Suprapubic skin (tissue), 4 donors: Measurements from ENCODE around the gene EGF. TPM values are rescaled to one million over a fixed set of nuclear protein-coding genes. Genes with fewer than 3 reads are reported as not detected.

Experiments used
- DNase-seq, 2 donors: peaks; one replicate each; pipeline ENCODE4 v3.0.0-alpha.2; 2019; ENCODE audit warnings: low spot score in 2 of 2
- H3K27ac ChIP-seq: fragments of 200-600 bp; sonication (generic); one replicate; pipeline ENCODE4 v1.5.1; 2019
- H3K27me3 ChIP-seq: fragments of 200-600 bp; sonication (generic); one replicate; pipeline ENCODE4 v1.5.1; 2019
- H3K36me3 ChIP-seq: fragments of 200-600 bp; sonication (generic); one replicate; pipeline ENCODE4 v1.5.1; 2019
- H3K4me1 ChIP-seq: fragments of 200-600 bp; sonication (generic); one replicate; pipeline ENCODE4 v1.5.1; 2019
- H3K4me3 ChIP-seq: fragments of 200-600 bp; sonication (generic); one replicate; pipeline ENCODE4 v1.5.1; 2019; ENCODE audit warnings: mild to moderate bottlenecking
- H3K9me3 ChIP-seq: fragments of 200-600 bp; sonication (generic); one replicate; pipeline ENCODE4 v1.5.1; 2019
- CTCF ChIP-seq, 2 donors: fragments of 200-600 bp in 1 of 2; fragments of 450-650 bp in 1 of 2; sonication (generic) in 1 of 2; IDR thresholded peaks; one replicate each; pipeline ENCODE4 v1.5.1; 2016 to 2019; ENCODE audit warnings: antibody characterized with exemption in 2 of 2, mild to moderate bottlenecking in 1 of 2, moderate library complexity in 1 of 2
- EP300 ChIP-seq: sonication (generic); formaldehyde crosslinking; IDR thresholded peaks from one replicate; pipeline ENCODE4 v1.6.1; 2017; ENCODE audit warnings: antibody characterized with exemption
- POLR2A ChIP-seq, 2 donors: fragments of 450-650 bp; IDR thresholded peaks; one replicate each; pipeline ENCODE4 v1.6.1; 2017; ENCODE audit warnings: antibody characterized with exemption in 2 of 2, mild to moderate bottlenecking in 2 of 2, moderate library complexity in 2 of 2
- POLR2AphosphoS5 ChIP-seq, 3 donors: sonication (generic); formaldehyde crosslinking; IDR thresholded peaks; one replicate each; pipeline ENCODE4 v1.6.1; 2017; ENCODE audit warnings: antibody characterized with exemption in 3 of 3
- WGBS: methylation state at CpG from one replicate; pipeline ENCODE4 v1.1.5; 2018; 5-methylcytosine and 5-hydroxymethylcytosine counted together
- total RNA-seq, 4 donors: library from RNA; depleted of rRNA; stranded (reverse); fragments of >200 nt; gene quantifications; one replicate each; pipeline ENCODE4 v1.1.0, GENCODE V29; 2016

EGF gene
- total RNA-seq, 4 donors from 2014 or later: 1.1 to 20.3 (median 2.9) TPM

- Histone ChIP-seq H3K36me3 (no peaks in the 10 kb centered on the region), H3K4me1 (no peaks in the 10 kb centered on the region), H3K27me3 (no peaks in the 10 kb centered on the region), H3K9me3 (no peaks in the 10 kb centered on the region), H3K4me3 (no peak overlapping the region), H3K27ac (no peak overlapping the region)
- TF ChIP-seq POLR2A (IDR thresholded peaks at IDR 0.05): no peak
- no peak for TF ChIP-seq EP300
- no peak for TF ChIP-seq CTCF (IDR thresholded peaks at IDR 0.05)
- TF ChIP-seq POLR2AphosphoS5 (IDR thresholded peaks at IDR 0.05): no peak
- DNase-seq: no peak
- 75% methylated on average over 3 of the region's 3 CpGs for WGBS
These were observed 89.6 kb downstream of the EGF start for GRCh38 chr4:110002326-110002725.

DNA sequence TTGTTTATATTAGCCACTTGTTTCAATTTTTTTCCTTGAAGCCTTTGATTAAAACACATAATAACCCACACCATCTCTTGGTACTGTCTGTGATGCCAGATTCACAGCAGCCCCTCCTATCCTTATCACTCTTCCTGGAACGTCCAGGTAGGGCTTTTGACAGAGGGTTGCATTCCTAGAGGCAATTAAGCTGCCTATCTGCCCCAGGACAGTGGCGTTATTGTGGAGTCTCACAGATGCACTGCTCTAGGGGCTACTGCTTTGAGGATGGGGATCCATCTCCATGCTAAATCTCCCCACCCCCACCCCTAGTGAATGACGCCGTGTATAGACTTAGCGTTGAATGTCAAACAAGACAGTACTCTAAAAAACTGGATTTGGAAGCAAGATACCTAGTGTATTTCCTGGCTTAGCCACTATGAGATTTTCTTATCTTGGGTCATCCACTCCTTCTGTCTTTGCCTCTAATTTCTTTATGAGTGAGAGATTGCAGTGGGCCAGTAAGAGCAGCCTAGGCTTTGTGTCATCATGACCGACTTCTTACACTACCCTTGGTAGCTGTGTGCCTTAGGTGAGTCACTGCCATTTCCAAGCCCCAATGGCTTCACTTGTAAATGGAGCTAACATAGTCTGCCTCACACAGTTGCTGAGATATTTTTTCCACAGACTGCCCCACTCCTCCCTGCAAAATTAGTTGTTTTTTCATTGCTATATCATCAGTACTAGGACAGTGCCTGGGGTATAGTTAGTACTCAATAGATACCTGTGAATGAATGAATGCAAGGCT is 90.9 kb downstream of the EGF start:
- TF ChIP-seq CTCF (IDR thresholded peaks at IDR 0.05) (no peak), POLR2A (IDR thresholded peaks at IDR 0.05) (no peak), POLR2AphosphoS5 (IDR thresholded peaks at IDR 0.05) (no peak), EP300 (no peak)
- H3K36me3 ChIP-seq: no peaks in the 10 kb centered on the region
- no peaks in the 10 kb centered on the region for H3K27me3 ChIP-seq
- no peaks in the 10 kb centered on the region for H3K4me1 ChIP-seq
- no peak overlapping the region for H3K27ac ChIP-seq
- DNase-seq: no peak
- H3K9me3 ChIP-seq: no peaks in the 10 kb centered on the region
- 74% methylated on average over 6 of the region's 6 CpGs for WGBS
- no peak overlapping the region for H3K4me3 ChIP-seq

DNA sequence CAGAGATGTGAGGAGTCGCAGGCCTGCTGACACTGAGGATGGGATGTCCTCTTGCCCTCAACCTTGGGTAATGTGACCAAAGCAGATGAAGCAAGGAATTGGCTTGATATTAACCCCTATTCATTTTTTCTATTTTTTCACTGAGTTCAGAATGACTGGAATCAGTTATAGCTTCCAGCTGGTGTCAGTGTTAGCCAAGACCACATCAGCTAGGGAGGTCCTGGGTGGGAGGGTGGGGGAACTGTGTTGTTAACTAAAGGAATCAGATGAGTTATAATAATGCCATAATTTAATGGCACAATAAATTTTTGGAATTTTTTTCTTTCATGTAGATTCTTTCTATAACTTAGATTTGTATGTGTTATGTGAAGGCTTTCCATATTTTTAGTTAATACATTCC is 91.9 kb downstream of the EGF start:
- no peaks in the 10 kb centered on the region for H3K9me3 ChIP-seq
- H3K36me3 ChIP-seq: no peaks in the 10 kb centered on the region
- no peak for TF ChIP-seq CTCF (IDR thresholded peaks at IDR 0.05)
- TF ChIP-seq EP300: no peak
- TF ChIP-seq POLR2AphosphoS5 (IDR thresholded peaks at IDR 0.05): no peak
- TF ChIP-seq POLR2A (IDR thresholded peaks at IDR 0.05): no peak
- no peak overlapping the region for H3K27ac ChIP-seq
- H3K4me3 ChIP-seq: no peak overlapping the region
- DNase-seq: no peak
- H3K4me1 ChIP-seq: no peaks in the 10 kb centered on the region
- no peaks in the 10 kb centered on the region for H3K27me3 ChIP-seq
- 82% methylated on average over 1 of the region's 1 CpG for WGBS

GRCh38 chr4:110005461-110006056 is 92.9 kb downstream of the EGF start:
- no peak for TF ChIP-seq EP300
- no peak for TF ChIP-seq POLR2A (IDR thresholded peaks at IDR 0.05)
- peak; percentile 5 to 58 for TF ChIP-seq CTCF (IDR thresholded peaks at IDR 0.05)
- TF ChIP-seq POLR2AphosphoS5 (IDR thresholded peaks at IDR 0.05): no peak
- DNase-seq: no peak
- Histone ChIP-seq H3K36me3 (no peaks in the 10 kb centered on the region), H3K27ac (no peak overlapping the region), H3K4me3 (no peak overlapping the region), H3K9me3 (no peaks in the 10 kb centered on the region), H3K4me1 (no peaks in the 10 kb centered on the region), H3K27me3 (no peaks in the 10 kb centered on the region)
- 0% methylated on average over 1 of the region's 1 CpG for WGBS

DNA sequence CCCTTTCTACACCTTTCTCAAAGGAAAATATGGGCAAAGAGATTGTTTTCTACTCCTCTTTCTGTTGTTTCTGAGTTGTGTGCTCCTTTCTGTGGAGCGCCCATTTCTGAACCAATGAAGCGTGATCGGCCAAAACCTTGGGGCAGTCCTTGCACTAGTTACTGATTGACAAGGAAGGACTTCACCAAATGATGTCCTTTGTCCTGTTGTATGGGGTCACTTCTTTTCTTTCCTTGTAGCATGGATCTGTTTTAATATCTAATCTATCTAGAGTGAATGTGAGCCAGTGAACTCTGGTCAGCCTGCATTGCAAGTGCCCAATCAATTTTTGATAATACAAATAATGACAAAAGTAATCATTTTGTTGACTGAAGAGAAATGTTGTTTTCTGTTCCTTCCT is 94.5 kb downstream of the EGF start:
- no peaks in the 10 kb centered on the region for H3K9me3 ChIP-seq
- 95% methylated on average over 3 of the region's 3 CpGs for WGBS
- TF ChIP-seq POLR2A (IDR thresholded peaks at IDR 0.05): no peak
- no peak for TF ChIP-seq POLR2AphosphoS5 (IDR thresholded peaks at IDR 0.05)

More for the DNA sequence above, 94.5 kb downstream of the EGF start:
- Histone ChIP-seq H3K36me3 (no peaks in the 10 kb centered on the region), H3K27me3 (no peaks in the 10 kb centered on the region), H3K4me1 (no peaks in the 10 kb centered on the region), H3K4me3 (no peak overlapping the region), H3K27ac (no peak overlapping the region)
- DNase-seq: no peak
